Activated T-helper 2 cell treated with anti-CD3 and anti-CD28 coated beads, Interferon-gamma antibody, Interleukin-2, Interleukin-4, amounts not matched to agents 10 μg/mL and 5 μg/mL and 100 μg/mL, durations not matched to agents 14 hours and 24 hours and 36 hours (primary cell): ENCODE results near the gene RASA2. TPM values are rescaled to one million over a fixed set of nuclear protein-coding genes. Genes with fewer than 3 reads are reported as not detected.
A peak's percentile ranks its signal among the peaks of the same experiment; 100 is the strongest.

ENCODE experiments used
- DNase-seq: peaks from one replicate; pipeline ENCODE4 v3.0.0; 2021; ENCODE audit warnings: low spot score
- H3K27ac Mint-ChIP-seq: one replicate; pipeline ENCODE4 v1.8.0; 2021; ENCODE audit warnings: mixed read lengths
- H3K27me3 Mint-ChIP-seq: one replicate; pipeline ENCODE4 v1.8.0; 2021; ENCODE audit warnings: low read depth, mixed read lengths
- H3K36me3 Mint-ChIP-seq: one replicate; pipeline ENCODE4 v1.8.0; 2021; ENCODE audit warnings: low read depth, mixed read lengths
- H3K4me1 Mint-ChIP-seq: one replicate; pipeline ENCODE4 v1.8.0; 2021; ENCODE audit warnings: low read depth, mixed read lengths
- H3K4me3 Mint-ChIP-seq: one replicate; pipeline ENCODE4 v1.8.0; 2021; ENCODE audit warnings: low read depth, mild to moderate bottlenecking, moderate library complexity, mixed read lengths
- H3K9me3 Mint-ChIP-seq: one replicate; pipeline ENCODE4 v1.8.0; 2021; ENCODE audit warnings: mixed read lengths
- intact Hi-C: fragments of 100-400 bp; cut with micrococcal nuclease; formaldehyde crosslinking; loops from one replicate; pipeline ENCODE4 v1.15.1; 2023
- total RNA-seq: library from RNA; stranded (reverse); gene quantifications from 2 replicates; pipeline ENCODE4 v1.2.3, GENCODE V29; 2022

Gene RASA2
- total RNA-seq: 30.0 and 34.5 TPM in 2 replicates

- Mint-ChIP-seq H3K9me3 (no peaks in the 10 kb centered on the region), H3K4me1 (peaks cover 60% of the 10 kb centered on the region), H3K27ac (peak within 1 kb of the TSS; percentile 95), H3K4me3 (peak within 1 kb of the TSS; percentile 91), H3K27me3 (no peaks in the 10 kb centered on the region), H3K36me3 (peaks cover 34% of the 10 kb centered on the region)
- peak; percentile 58 for DNase-seq
- intact Hi-C loops: loop anchor here (1.0 to 2.0 kb wide), 4 partner anchors 12 to 390 kb away; partner anchors contain the start of gene ATP1B3
Observed at GRCh38 chr3:141486746-141487520, at the start of gene RASA2. RASA2 (plus strand) TSS chr3:141487027; CDS start chr3:141487084, 57 bp downstream.

GRCh38 chr3:141439589-141439988 is 47.2 kb upstream of the RASA2 start:
- peaks cover 16% of the 10 kb centered on the region for H3K4me1 Mint-ChIP-seq
- intact Hi-C loops: no loop called here
- H3K9me3 Mint-ChIP-seq: no peaks in the 10 kb centered on the region
- peak overlapping the region; percentile 43 for H3K27ac Mint-ChIP-seq
- DNase-seq: no peak
- peaks cover 35% of the 10 kb centered on the region for H3K36me3 Mint-ChIP-seq
- H3K4me3 Mint-ChIP-seq: no peak overlapping the region
- no peaks in the 10 kb centered on the region for H3K27me3 Mint-ChIP-seq

- H3K4me3 Mint-ChIP-seq: no peak overlapping the region
- intact Hi-C loops: loop anchor here (1.0 kb wide), 3 partner anchors 27 to 130 kb away; no protein-coding TSS in a partner anchor
- no peaks in the 10 kb centered on the region for H3K27me3 Mint-ChIP-seq
- H3K36me3 Mint-ChIP-seq: peaks cover 43% of the 10 kb centered on the region
- DNase-seq: no peak
- no peaks in the 10 kb centered on the region for H3K9me3 Mint-ChIP-seq
- H3K27ac Mint-ChIP-seq: no peak overlapping the region
- peaks cover 16% of the 10 kb centered on the region for H3K4me1 Mint-ChIP-seq
Observed at GRCh38 chr3:141440942-141441341, 45.9 kb upstream of the RASA2 start.

GRCh38 chr3:141441381-141442364 is 45.2 kb upstream of the RASA2 start:
- DNase-seq: peak; percentile 50
- Mint-ChIP-seq H3K9me3 (no peaks in the 10 kb centered on the region), H3K4me3 (no peak overlapping the region), H3K36me3 (peaks cover 43% of the 10 kb centered on the region), H3K27ac (no peak overlapping the region), H3K27me3 (no peaks in the 10 kb centered on the region), H3K4me1 (peaks cover 16% of the 10 kb centered on the region)
- intact Hi-C loops: loop anchor here (1.0 kb wide), 3 partner anchors 27 to 130 kb away; no protein-coding TSS in a partner anchor

- no peak for DNase-seq
- intact Hi-C loops: no loop called here
- H3K9me3 Mint-ChIP-seq: no peaks in the 10 kb centered on the region
- H3K4me1 Mint-ChIP-seq: peaks cover 16% of the 10 kb centered on the region
- no peaks in the 10 kb centered on the region for H3K27me3 Mint-ChIP-seq
- no peak overlapping the region for H3K4me3 Mint-ChIP-seq
- H3K27ac Mint-ChIP-seq: no peak overlapping the region
- H3K36me3 Mint-ChIP-seq: peaks cover 43% of the 10 kb centered on the region
Observed at GRCh38 chr3:141442446-141442845, 44.4 kb upstream of the RASA2 start.

GRCh38 chr3:141442914-141443313 is 43.9 kb upstream of the RASA2 start:
- Mint-ChIP-seq H3K4me1 (peaks cover 16% of the 10 kb centered on the region), H3K27ac (no peak overlapping the region), H3K4me3 (no peak overlapping the region), H3K27me3 (no peaks in the 10 kb centered on the region), H3K36me3 (peaks cover 43% of the 10 kb centered on the region), H3K9me3 (no peaks in the 10 kb centered on the region)
- intact Hi-C loops: no loop called here
- DNase-seq: no peak

GRCh38 chr3:141444586-141445285 is 42.1 kb upstream of the RASA2 start:
- Mint-ChIP-seq H3K36me3 (peaks cover 38% of the 10 kb centered on the region), H3K4me1 (peaks cover 16% of the 10 kb centered on the region), H3K27ac (no peak overlapping the region), H3K9me3 (no peaks in the 10 kb centered on the region), H3K4me3 (no peak overlapping the region), H3K27me3 (no peaks in the 10 kb centered on the region)
- DNase-seq: no peak
- intact Hi-C loops: no loop called here

- H3K4me3 Mint-ChIP-seq: no peak overlapping the region
- no peak overlapping the region for H3K27ac Mint-ChIP-seq
- H3K27me3 Mint-ChIP-seq: no peaks in the 10 kb centered on the region
- intact Hi-C loops: no loop called here
- DNase-seq: no peak
- H3K36me3 Mint-ChIP-seq: peaks cover 38% of the 10 kb centered on the region
- no peaks in the 10 kb centered on the region for H3K9me3 Mint-ChIP-seq
- peaks cover 11% of the 10 kb centered on the region for H3K4me1 Mint-ChIP-seq
Observed at GRCh38 chr3:141445990-141446389, 40.8 kb upstream of the RASA2 start.

- H3K27me3 Mint-ChIP-seq: no peaks in the 10 kb centered on the region
- peaks cover 33% of the 10 kb centered on the region for H3K36me3 Mint-ChIP-seq
- H3K27ac Mint-ChIP-seq: no peak overlapping the region
- intact Hi-C loops: no loop called here
- no peaks in the 10 kb centered on the region for H3K9me3 Mint-ChIP-seq
- peaks cover 8% of the 10 kb centered on the region for H3K4me1 Mint-ChIP-seq
- H3K4me3 Mint-ChIP-seq: no peak overlapping the region
- no peak for DNase-seq
Observed at GRCh38 chr3:141446737-141447136, 40.1 kb upstream of the RASA2 start.

GRCh38 chr3:141447383-141447782 is 39.4 kb upstream of the RASA2 start:
- Mint-ChIP-seq H3K9me3 (no peaks in the 10 kb centered on the region), H3K4me3 (no peak overlapping the region), H3K27ac (no peak overlapping the region), H3K4me1 (peaks cover 8% of the 10 kb centered on the region), H3K36me3 (peaks cover 30% of the 10 kb centered on the region), H3K27me3 (no peaks in the 10 kb centered on the region)
- intact Hi-C loops: no loop called here
- no peak for DNase-seq

- Mint-ChIP-seq H3K4me1 (peaks cover 8% of the 10 kb centered on the region), H3K9me3 (no peaks in the 10 kb centered on the region), H3K4me3 (no peak overlapping the region), H3K36me3 (peaks cover 17% of the 10 kb centered on the region), H3K27ac (no peak overlapping the region), H3K27me3 (no peaks in the 10 kb centered on the region)
- DNase-seq: no peak
- intact Hi-C loops: no loop called here
Observed at GRCh38 chr3:141448606-141449220, 38.1 kb upstream of the RASA2 start.

GRCh38 chr3:141449424-141449823 is 37.4 kb upstream of the RASA2 start:
- Mint-ChIP-seq H3K27ac (no peak overlapping the region), H3K4me3 (no peak overlapping the region), H3K36me3 (peaks cover 9% of the 10 kb centered on the region), H3K27me3 (no peaks in the 10 kb centered on the region), H3K4me1 (peaks cover 10% of the 10 kb centered on the region), H3K9me3 (no peaks in the 10 kb centered on the region)
- intact Hi-C loops: no loop called here
- no peak for DNase-seq
